ENCODE measurements around the gene NME4. TPM values are rescaled to one million over a fixed set of nuclear protein-coding genes. Genes with fewer than 3 reads are reported as not detected.
A peak's percentile ranks its signal among the peaks of the same experiment; 100 is the strongest.
"Not testable (repeated sequence)": the region's sequence is repeated elsewhere in the genome, so short reads cannot be mapped to it uniquely, and the experiment has no call there.

Gene NME4
- total RNA-seq, result 78.4 and 84.2 TPM in 2 replicates

- Mint-ChIP-seq H3K36me3 (ENCODE audit: low read depth) (no peaks in the 10 kb centered on the region), H3K4me1 (ENCODE audit: low read depth) (peaks cover 14% of the 10 kb centered on the region), H3K27ac (peak within 1 kb of the TSS; percentile 79), H3K9me3 (no peaks in the 10 kb centered on the region), H3K4me3 (ENCODE audit: low read depth) (peak within 1 kb of the TSS; percentile 87), H3K27me3 (ENCODE audit: low read depth) (peaks cover 8% of the 10 kb centered on the region)
- intact Hi-C loops (cut with micrococcal nuclease), result loop anchor here (10.0 kb wide), 1 partner anchor 128 kb away; the partner anchor contains the start of gene CAPN15
- DNase-seq (ENCODE audit: low spot score), result no peak
These were observed at the start of gene NME4 for GRCh38 chr16:397135-397661. Gene NME4 (plus strand): TSS chr16:397199. CDS start chr16:397223, 24 bp downstream.

GRCh38 chr16:347203-347602, 49.8 kb upstream of the NME4 start:
- Mint-ChIP-seq H3K4me3 (ENCODE audit: low read depth) (no peak overlapping the region), H3K9me3 (no peaks in the 10 kb centered on the region), H3K36me3 (ENCODE audit: low read depth) (peaks cover 51% of the 10 kb centered on the region), H3K27me3 (ENCODE audit: low read depth) (no peaks in the 10 kb centered on the region), H3K27ac (no peak overlapping the region), H3K4me1 (ENCODE audit: low read depth) (peaks cover 32% of the 10 kb centered on the region)
- intact Hi-C loops (cut with micrococcal nuclease), result no loop called here
- DNase-seq (ENCODE audit: low spot score), result no peak

- H3K36me3 Mint-ChIP-seq (ENCODE audit: low read depth), result peaks cover 41% of the 10 kb centered on the region
- H3K9me3 Mint-ChIP-seq; intact Hi-C loops (cut with micrococcal nuclease); H3K4me3 Mint-ChIP-seq (ENCODE audit: low read depth); DNase-seq (ENCODE audit: low spot score); H3K27me3 Mint-ChIP-seq (ENCODE audit: low read depth); H3K27ac Mint-ChIP-seq: not testable (repeated sequence)
- peaks cover 23% of the 10 kb centered on the region for H3K4me1 Mint-ChIP-seq (ENCODE audit: low read depth)
These were observed 48.5 kb upstream of the NME4 start for GRCh38 chr16:348495-348894.

DNA sequence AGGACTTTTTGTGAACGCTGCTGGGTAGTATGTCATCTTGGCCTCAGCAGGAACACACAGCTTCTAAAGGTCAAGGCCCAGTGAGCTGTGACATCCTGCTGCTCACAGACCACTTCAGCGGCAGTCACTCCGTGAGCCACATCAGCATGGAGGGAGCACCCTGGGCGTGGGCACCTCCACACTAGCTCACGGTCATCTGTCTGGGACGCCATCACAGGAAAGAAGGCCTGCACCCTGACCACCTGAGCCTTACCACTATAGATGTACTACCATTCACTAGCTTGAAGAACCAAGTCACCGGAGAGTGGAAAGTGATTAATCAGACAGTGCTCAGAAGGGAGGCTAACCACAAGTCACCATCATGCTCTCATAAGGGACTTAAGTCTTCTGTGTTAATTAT, 47.8 kb upstream of the NME4 start:
- peaks cover 41% of the 10 kb centered on the region for H3K36me3 Mint-ChIP-seq (ENCODE audit: low read depth)
- H3K4me1 Mint-ChIP-seq (ENCODE audit: low read depth), result peaks cover 23% of the 10 kb centered on the region
- H3K27me3 Mint-ChIP-seq (ENCODE audit: low read depth), result no peaks in the 10 kb centered on the region
- H3K9me3 Mint-ChIP-seq, result no peaks in the 10 kb centered on the region
- intact Hi-C loops (cut with micrococcal nuclease), result no loop called here
- no peak for DNase-seq (ENCODE audit: low spot score)
- H3K27ac Mint-ChIP-seq, result no peak overlapping the region
- H3K4me3 Mint-ChIP-seq (ENCODE audit: low read depth), result peak overlapping the region; percentile 2

DNA sequence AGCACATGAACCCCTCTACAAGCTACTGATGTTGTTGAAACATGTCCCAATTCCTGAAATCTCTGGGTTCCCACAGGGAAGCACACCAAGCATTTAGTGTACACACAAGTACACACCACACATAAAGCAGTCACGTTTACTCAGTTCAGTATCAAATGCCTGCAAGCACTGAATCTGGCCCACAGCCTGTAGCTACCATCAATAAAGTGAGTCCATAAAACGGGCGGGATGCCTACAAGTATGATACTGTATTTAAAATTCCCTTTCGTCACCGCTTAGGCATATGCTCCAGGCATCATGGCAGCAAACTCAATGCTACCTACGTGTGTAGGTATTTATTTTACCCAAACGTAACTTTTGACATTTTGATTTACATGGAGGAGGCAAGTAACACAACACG, 46.8 kb upstream of the NME4 start:
- no peaks in the 10 kb centered on the region for H3K27me3 Mint-ChIP-seq (ENCODE audit: low read depth)
- peak overlapping the region; percentile 83 for H3K4me3 Mint-ChIP-seq (ENCODE audit: low read depth)
- peak overlapping the region; percentile 6 for H3K27ac Mint-ChIP-seq
- H3K9me3 Mint-ChIP-seq, result no peaks in the 10 kb centered on the region
- peaks cover 34% of the 10 kb centered on the region for H3K36me3 Mint-ChIP-seq (ENCODE audit: low read depth)
- peaks cover 23% of the 10 kb centered on the region for H3K4me1 Mint-ChIP-seq (ENCODE audit: low read depth)
- no peak for DNase-seq (ENCODE audit: low spot score)
- intact Hi-C loops (cut with micrococcal nuclease), result no loop called here

GRCh38 chr16:351804-352520, 45.0 kb upstream of the NME4 start:
- intact Hi-C loops (cut with micrococcal nuclease), result loop anchor here (1.0 kb wide), 1 partner anchor 118 kb away; the partner anchor contains the start of gene FAM234A
- Mint-ChIP-seq H3K9me3 (no peaks in the 10 kb centered on the region), H3K4me1 (ENCODE audit: low read depth) (peaks cover 25% of the 10 kb centered on the region), H3K27ac (peak overlapping the region; percentile 91), H3K4me3 (ENCODE audit: low read depth) (peak overlapping the region; percentile 83), H3K36me3 (ENCODE audit: low read depth) (peaks cover 21% of the 10 kb centered on the region), H3K27me3 (ENCODE audit: low read depth) (no peaks in the 10 kb centered on the region)
- DNase-seq (ENCODE audit: low spot score), result peak; percentile 33

DNA sequence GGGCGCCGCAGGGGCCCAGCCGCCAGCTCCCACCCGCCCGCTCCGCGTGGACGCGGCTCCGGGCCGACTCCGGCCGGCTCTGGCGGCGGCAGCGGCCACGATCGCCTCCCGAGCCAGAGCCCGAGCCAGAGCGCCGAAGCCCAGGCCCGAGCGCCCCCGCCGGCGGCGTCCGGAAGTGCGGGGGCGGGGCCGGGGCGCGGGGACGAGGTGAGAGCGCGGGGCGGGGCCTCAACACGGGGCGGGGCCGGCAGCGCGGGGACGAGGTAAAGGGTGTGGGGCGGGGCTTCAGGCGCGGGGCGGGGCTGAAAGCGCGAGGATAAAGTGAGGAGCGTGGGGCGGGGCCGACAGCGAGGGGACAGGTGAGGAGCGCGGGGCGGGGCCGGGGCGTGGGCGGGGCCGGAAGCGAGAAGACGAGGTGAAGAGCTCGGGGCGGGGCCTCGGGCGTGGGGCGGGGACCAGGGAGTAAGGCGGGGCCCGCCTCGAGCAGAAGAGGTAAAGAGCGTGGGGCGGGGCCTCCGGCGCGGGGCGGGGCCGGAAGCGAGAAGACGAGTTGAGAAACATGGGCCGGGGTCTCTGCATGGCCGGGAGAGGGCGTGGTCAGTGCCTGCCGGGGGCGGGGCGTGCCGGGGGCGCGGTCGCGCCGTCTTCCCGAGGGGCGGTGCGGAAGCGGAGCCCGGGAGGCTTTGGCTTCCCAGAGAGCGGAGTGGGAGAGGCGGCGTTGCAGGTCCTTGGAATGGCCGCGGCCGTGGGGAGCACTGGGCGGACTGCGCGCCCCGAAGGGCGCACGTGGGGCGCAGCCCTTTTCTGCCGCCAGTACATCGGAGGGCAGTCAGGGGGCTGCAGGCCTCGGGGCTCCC, 44.2 kb upstream of the NME4 start, which contains the start of gene AXIN1:
Gene AXIN1, minus strand, starts transcription at position 177 of the 857 bp plus-strand sequence. CDS start 5,698 bp downstream, outside the sequence.
- peak within 1 kb of the TSS; percentile 83 for H3K4me3 Mint-ChIP-seq (ENCODE audit: low read depth)
- H3K36me3 Mint-ChIP-seq (ENCODE audit: low read depth), result peaks cover 18% of the 10 kb centered on the region
- DNase-seq (ENCODE audit: low spot score), result peak; percentile 98
- peaks cover 19% of the 10 kb centered on the region for H3K4me1 Mint-ChIP-seq (ENCODE audit: low read depth)
- H3K9me3 Mint-ChIP-seq, result no peaks in the 10 kb centered on the region
- H3K27me3 Mint-ChIP-seq (ENCODE audit: low read depth), result no peaks in the 10 kb centered on the region
- H3K27ac Mint-ChIP-seq, result peak within 1 kb of the TSS; percentile 91
- intact Hi-C loops (cut with micrococcal nuclease), result loop anchor here (1.0 kb wide), 1 partner anchor 118 kb away; the partner anchor contains the start of gene FAM234A

- H3K36me3 Mint-ChIP-seq (ENCODE audit: low read depth), result peaks cover 17% of the 10 kb centered on the region
- H3K9me3 Mint-ChIP-seq, result no peaks in the 10 kb centered on the region
- no peak for DNase-seq (ENCODE audit: low spot score)
These were observed 43.4 kb upstream of the NME4 start for GRCh38 chr16:353404-354290.

GRCh38 chr16:354291-354881, 42.6 kb upstream of the NME4 start:
- Mint-ChIP-seq H3K27me3 (ENCODE audit: low read depth) (no peaks in the 10 kb centered on the region), H3K9me3 (no peaks in the 10 kb centered on the region), H3K4me1 (ENCODE audit: low read depth) (peaks cover 15% of the 10 kb centered on the region), H3K36me3 (ENCODE audit: low read depth) (peaks cover 14% of the 10 kb centered on the region), H3K27ac (no peak overlapping the region), H3K4me3 (ENCODE audit: low read depth) (peak overlapping the region; percentile 24)
- no peak for DNase-seq (ENCODE audit: low spot score)
- intact Hi-C loops (cut with micrococcal nuclease), result no loop called here

More at GRCh38 chr16:353404-354290, 43.4 kb upstream of the NME4 start:
- intact Hi-C loops (cut with micrococcal nuclease), result no loop called here
- Mint-ChIP-seq H3K27ac (no peak overlapping the region), H3K4me3 (ENCODE audit: low read depth) (peak overlapping the region; percentile 24), H3K27me3 (ENCODE audit: low read depth) (no peaks in the 10 kb centered on the region), H3K4me1 (ENCODE audit: low read depth) (peaks cover 19% of the 10 kb centered on the region)

DNA sequence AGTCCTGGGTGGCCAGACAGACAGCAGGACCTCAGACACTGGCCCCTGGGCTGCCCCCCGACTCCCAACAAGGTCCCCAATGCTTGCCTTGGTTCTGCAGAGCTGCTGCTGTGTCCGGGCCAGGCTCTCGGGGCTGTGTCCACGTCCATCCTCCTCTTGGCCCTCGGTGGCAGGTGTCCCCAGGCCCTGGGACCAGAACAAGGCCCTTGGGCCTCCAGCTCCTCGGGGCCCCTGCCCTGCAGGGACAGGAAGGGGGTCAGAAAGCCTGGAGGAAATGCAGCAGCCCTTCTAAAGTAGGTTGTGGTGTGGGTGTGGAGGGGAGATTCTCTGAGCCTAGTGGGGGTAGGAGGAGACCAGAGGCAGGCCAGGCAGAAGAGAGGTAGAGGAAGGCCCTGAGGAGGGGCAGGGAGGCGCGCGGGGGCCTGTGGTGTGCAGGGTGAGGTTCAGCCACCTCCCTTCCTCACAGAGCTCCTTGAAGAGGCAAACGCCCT, 42.0 kb upstream of the NME4 start:
- Mint-ChIP-seq H3K9me3 (no peaks in the 10 kb centered on the region), H3K4me3 (ENCODE audit: low read depth) (no peak overlapping the region), H3K27ac (no peak overlapping the region), H3K27me3 (ENCODE audit: low read depth) (no peaks in the 10 kb centered on the region), H3K4me1 (ENCODE audit: low read depth) (peaks cover 12% of the 10 kb centered on the region), H3K36me3 (ENCODE audit: low read depth) (peaks cover 7% of the 10 kb centered on the region)
- DNase-seq (ENCODE audit: low spot score), result no peak
- intact Hi-C loops (cut with micrococcal nuclease), result no loop called here

DNA sequence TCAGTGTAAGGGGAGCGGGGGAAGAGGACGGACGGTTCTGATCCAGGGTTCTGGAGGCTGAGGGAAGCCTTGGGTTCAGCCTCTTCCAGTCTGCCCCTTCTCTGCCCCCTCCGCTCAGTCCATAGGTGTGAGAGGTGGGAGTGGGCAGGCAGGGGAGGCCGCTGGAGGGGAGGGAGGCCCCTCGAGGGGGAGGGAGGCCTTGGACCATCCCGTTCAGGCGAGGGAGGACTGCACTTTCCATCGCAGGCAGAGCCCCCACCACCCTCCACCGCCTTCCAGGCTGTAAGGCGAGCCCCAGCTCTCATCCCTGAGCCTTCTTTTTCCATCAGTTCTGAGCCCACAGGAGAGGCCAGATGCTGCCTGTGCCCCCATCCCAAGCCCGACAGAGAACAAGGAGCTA, 40.3 kb upstream of the NME4 start:
- Mint-ChIP-seq H3K27me3 (ENCODE audit: low read depth) (no peaks in the 10 kb centered on the region), H3K27ac (no peak overlapping the region), H3K36me3 (ENCODE audit: low read depth) (no peaks in the 10 kb centered on the region), H3K4me1 (ENCODE audit: low read depth) (peaks cover 3% of the 10 kb centered on the region), H3K4me3 (ENCODE audit: low read depth) (no peak overlapping the region), H3K9me3 (no peaks in the 10 kb centered on the region)
- DNase-seq (ENCODE audit: low spot score), result no peak
- intact Hi-C loops (cut with micrococcal nuclease), result no loop called here

Measured in activated T-helper 2 cell treated with anti-CD3 and anti-CD28 coated beads, Interferon-gamma antibody, Interleukin-2, Interleukin-4, amounts not matched to agents 10 μg/mL and 5 μg/mL and 100 μg/mL, durations not matched to agents 14 hours and 24 hours and 36 hours (primary cell).